ENCODE data around the gene GHRHR. TPM values are rescaled to one million over a fixed set of nuclear protein-coding genes. Genes with fewer than 3 reads are reported as not detected.
A peak's percentile ranks its signal among the peaks of the same experiment; 100 is the strongest.

Gene GHRHR
- total RNA-seq, 1 donor from 2014 or later = not detected

GRCh38 chr7:30968747-30969603, 5.2 kb downstream of the GHRHR start:
- no peak for DNase-seq

- DNase-seq = no peak
Measured at GRCh38 chr7:30969604-30969970, 5.8 kb downstream of the GHRHR start.

GRCh38 chr7:30970074-30970473, 6.3 kb downstream of the GHRHR start:
- no peak for DNase-seq

- DNase-seq = no peak
Measured at GRCh38 chr7:30970594-30971094, 6.9 kb downstream of the GHRHR start.

GRCh38 chr7:30971440-30971839, 7.7 kb downstream of the GHRHR start:
- no peak for DNase-seq

GRCh38 chr7:30971840-30972563, 8.2 kb downstream of the GHRHR start:
- no peak for DNase-seq

- DNase-seq = no peak
Measured at GRCh38 chr7:30973292-30973691, 9.5 kb downstream of the GHRHR start.

GRCh38 chr7:30973791-30974604, 10.2 kb downstream of the GHRHR start:
- DNase-seq = no peak

- DNase-seq = no peak
Measured at GRCh38 chr7:30974605-30975255, 11.0 kb downstream of the GHRHR start.

- DNase-seq = no peak
Measured at GRCh38 chr7:30975256-30975899, 11.6 kb downstream of the GHRHR start.

GRCh38 chr7:30976381-30976780, 12.6 kb downstream of the GHRHR start:
- no peak for DNase-seq

GRCh38 chr7:30977222-30977621, 13.5 kb downstream of the GHRHR start:
- no peak for DNase-seq

- no peak for DNase-seq
Measured at GRCh38 chr7:30977896-30978564, 14.3 kb downstream of the GHRHR start.

GRCh38 chr7:30979027-30979426, 15.3 kb downstream of the GHRHR start:
- DNase-seq = no peak

- DNase-seq = no peak
Measured at GRCh38 chr7:30980194-30980593, 16.4 kb downstream of the GHRHR start.

- no peak for DNase-seq
Measured at GRCh38 chr7:30980751-30981150, 17.0 kb downstream of the GHRHR start.

- peak; percentile 77 for DNase-seq
Measured at GRCh38 chr7:30983042-30983913, 19.5 kb downstream of the GHRHR start.

- DNase-seq = no peak
Measured at GRCh38 chr7:30983914-30984247, 20.1 kb downstream of the GHRHR start.

GRCh38 chr7:30984359-30985107, 20.8 kb downstream of the GHRHR start:
- no peak for DNase-seq
